PC-3 (cell line): ENCODE results near the gene FGFRL1. TPM values are rescaled to one million over a fixed set of nuclear protein-coding genes. Genes with fewer than 3 reads are reported as not detected.

ENCODE experiments used
- ATAC-seq: fragments of 200-7000 bp; cut with Tn5 transposase; 2 replicates; pipeline ENCODE4 v1.9.1; 2020; ENCODE audit warnings: mild to moderate bottlenecking, moderate library complexity
- BruUV-seq: library from RNA; stranded (reverse); fragments of 400-500 nt; replicated peaks from 2 replicates; lab custom pipeline; 2021; lab: Mats Ljungman, UMichigan
- CTCF ChIA-PET: fragments of 300-600 bp; sonication (Branson Sonifier 250); formaldehyde crosslinking; loops from one replicate; lab custom pipeline; 2022; ENCODE audit warnings: antibody characterized with exemption; lab: Charles Lee
- POLR2A ChIA-PET: fragments of 300-600 bp; sonication (Branson Sonifier 250); formaldehyde crosslinking; loops from one replicate; lab custom pipeline; 2022; ENCODE audit warnings: antibody characterized with exemption; ENCODE audit not compliant: unreplicated experiment; lab: Charles Lee
- DNase-seq: peaks from one replicate; pipeline ENCODE4 v3.0.0-alpha.2; 2015
- H2AFZ ChIP-seq: fragments of 300-600 bp; sonication (generic); 2 replicates; pipeline ENCODE4 v1.6.0; 2016; ENCODE audit warnings: antibody characterized with exemption, low read length
- H3F3A ChIP-seq: fragments of 300-600 bp; sonication (generic); one replicate; pipeline ENCODE4 v1.6.0; 2017; ENCODE audit warnings: antibody characterized with exemption, low read length, control low read depth, mild to moderate bottlenecking; ENCODE audit not compliant: unreplicated experiment
- H3K27ac ChIP-seq: fragments of 300-600 bp; sonication (generic); 2 replicates; pipeline ENCODE4 v1.5.1; 2016; ENCODE audit warnings: mild to moderate bottlenecking, low read length
- H3K27me3 ChIP-seq: fragments of 300-600 bp; sonication (generic); 2 replicates; pipeline ENCODE4 v1.6.1; 2016; ENCODE audit warnings: low read length, mixed read lengths
- H3K36me3 ChIP-seq: fragments of 300-600 bp; sonication (generic); 2 replicates; pipeline ENCODE4 v1.6.1; 2016; ENCODE audit warnings: low read depth, mixed run types, low read length, mixed read lengths
- H3K4me1 ChIP-seq: fragments of 300-600 bp; sonication (generic); 2 replicates; pipeline ENCODE4 v1.5.1; 2016; ENCODE audit warnings: low read length; ENCODE audit not compliant: insufficient read depth
- H3K4me2 ChIP-seq: fragments of 300-600 bp; sonication (generic); 2 replicates; pipeline ENCODE4 v1.6.0; 2016; ENCODE audit warnings: low read length
- H3K4me3 ChIP-seq: fragments of 300-600 bp; sonication (generic); 2 replicates; pipeline ENCODE4 v1.5.1; 2016; ENCODE audit warnings: mild to moderate bottlenecking, low read length, mixed read lengths
- H3K79me2 ChIP-seq: fragments of 300-600 bp; sonication (generic); 2 replicates; pipeline ENCODE4 v1.6.1; 2017; ENCODE audit warnings: low read length, mixed read lengths
- H3K9ac ChIP-seq: fragments of 300-600 bp; sonication (generic); 2 replicates; pipeline ENCODE4 v1.6.0; 2016; ENCODE audit warnings: mild to moderate bottlenecking, low read length
- H3K9me2 ChIP-seq: fragments of 300-600 bp; sonication (generic); replicated peaks from 2 replicates; pipeline ENCODE4 v1.6.1; 2016; ENCODE audit warnings: mixed run types, low read length, mixed read lengths
- H3K9me3 ChIP-seq: fragments of 300-600 bp; sonication (generic); 2 replicates; pipeline ENCODE4 v1.6.1; 2016; ENCODE audit warnings: low read length, mixed read lengths
- H4K20me1 ChIP-seq: fragments of 300-600 bp; sonication (generic); 2 replicates; pipeline ENCODE4 v1.6.1; 2016; ENCODE audit warnings: low read length, mixed read lengths
- CTCF ChIP-seq: fragments of 300-600 bp; sonication (generic); conservative IDR thresholded peaks from 2 replicates; pipeline ENCODE4 v1.5.1; 2017; ENCODE audit warnings: antibody characterized with exemption, low read depth, mild to moderate bottlenecking, low read length
- EZH2 ChIP-seq: fragments of 300-600 bp; sonication (generic); IDR thresholded peaks from one replicate; pipeline ENCODE4 v1.6.1; 2017; ENCODE audit warnings: antibody characterized with exemption, mild to moderate bottlenecking, low read length; ENCODE audit not compliant: unreplicated experiment
- EZH2phosphoT487 ChIP-seq: fragments of 300-600 bp; sonication (generic); IDR thresholded peaks from 2 replicates; pipeline ENCODE4 v1.6.1; 2018; ENCODE audit warnings: mild to moderate bottlenecking, antibody characterized with exemption, low read length, borderline replicate concordance
- intact Hi-C: fragments of 100-400 bp; cut with micrococcal nuclease; formaldehyde crosslinking; loops from 2 replicates; pipeline ENCODE4 v1.9.0; 2023
- total RNA-seq: library from RNA; depleted of rRNA; stranded (reverse); fragments of >200 nt; gene quantifications from 2 replicates; pipeline ENCODE4 v1.2.3, GENCODE V29; 2014

Gene FGFRL1
- total RNA-seq, 1 experiment from 2014 or later: 31.2 TPM

- Histone ChIP-seq H3K27me3 (peaks cover 1% of the 10 kb centered on the region), H3K9me2 (no peaks in the 10 kb centered on the region), H3F3A (no peaks in the 10 kb centered on the region), H3K9me3 (no peaks in the 10 kb centered on the region), H3K4me2 (peak overlapping the region; percentile 60), H3K4me1 (peaks cover 22% of the 10 kb centered on the region), H2AFZ (0 out of 2 replicates have a peak overlapping the region, but pooled peaks have one; percentile 22), H3K9ac (no peak overlapping the region), H3K36me3 (no peaks in the 10 kb centered on the region), H3K4me3 (no peak overlapping the region), H3K27ac (peak overlapping the region; percentile 39), H4K20me1 (no peaks in the 10 kb centered on the region), H3K79me2 (peaks cover 5% of the 10 kb centered on the region; the same call in 1 of the 2 replicates)
- ATAC-seq (peak; percentile 47), DNase-seq (peak; percentile 31)
- ChIA-PET CTCF (interaction anchor here (0.6 kb wide), 1 partner anchor 128 kb away, joined by 4 read pairs; no protein-coding TSS in a partner anchor), POLR2A (no interaction called here)
- no TSS peak for BruUV-seq
- intact Hi-C loops: no loop called here
- TF ChIP-seq EZH2phosphoT487 (no peak), EZH2 (no peak), CTCF (no peak)
These were observed 18.9 kb upstream of the FGFRL1 start for GRCh38 chr4:992297-993110.

- Histone ChIP-seq H3K4me1 (peaks cover 15% of the 10 kb centered on the region), H3K27ac (peak within 1 kb of the TSS; percentile 39), H3K27me3 (peaks cover 10% of the 10 kb centered on the region), H3K9me3 (no peaks in the 10 kb centered on the region), H3K79me2 (no peaks in the 10 kb centered on the region), H3K4me3 (no peak within 1 kb of the TSS), H3K36me3 (no peaks in the 10 kb centered on the region), H4K20me1 (no peaks in the 10 kb centered on the region), H3K4me2 (peak within 1 kb of the TSS; percentile 60), H3F3A (no peaks in the 10 kb centered on the region), H2AFZ (0 out of 2 replicates have a peak within 1 kb of the TSS, but pooled peaks have one; percentile 22), H3K9ac (no peak within 1 kb of the TSS; the same call in 1 of the 2 replicates), H3K9me2 (no peaks in the 10 kb centered on the region)
- no TSS peak for BruUV-seq
- DNase-seq: peak; percentile 4
- TF ChIP-seq EZH2phosphoT487 (no peak), EZH2 (no peak), CTCF (no peak)
- intact Hi-C loops: no loop called here
- ChIA-PET POLR2A (no interaction called here), CTCF (no interaction called here)
- no peak for ATAC-seq
These were observed 18.1 kb upstream of the FGFRL1 start, which contains the start of gene SLC26A1 for GRCh38 chr4:993111-994029. TSS of gene SLC26A1 (minus strand) at chr4:993404. CDS start at chr4:991703, 1,701 bp downstream.
